Stomach (tissue), 9 donors: ENCODE measurements around the gene H19. TPM values are rescaled to one million over a fixed set of nuclear protein-coding genes. Genes with fewer than 3 reads are reported as not detected.

Experiments used
- DNase-seq, 2 donors: peaks; one replicate each; pipeline versions ENCODE4 v3.0.0 to v3.0.0-alpha.2; 2013 to 2019
- H3K27ac ChIP-seq, 5 donors: fragments of 200-600 bp in 4 of 5; sonication (generic) in 4 of 5; one replicate each; pipeline ENCODE4 v1.5.1; 2013 to 2019; ENCODE audit warnings: mild to moderate bottlenecking in 1 of 5, moderate library complexity in 1 of 5
- H3K27me3 ChIP-seq, 3 donors: fragments of 200-600 bp; sonication (generic); one replicate each; pipeline ENCODE4 v1.5.1; 2017 to 2019; ENCODE audit warnings: mixed run types in 1 of 3
- H3K36me3 ChIP-seq, 4 donors: fragments of 200-600 bp; sonication (generic); 1 replicate in 3 of 4; 2 replicates in 1 of 4; pipeline ENCODE4 v1.5.1; 2016 to 2019
- H3K4me1 ChIP-seq, 4 donors: fragments of 200-600 bp; sonication (generic); one replicate each; pipeline ENCODE4 v1.5.1; 2016 to 2019
- H3K4me3 ChIP-seq, 4 donors: fragments of 200-600 bp; sonication (generic) in 3 of 4; one replicate each; pipeline ENCODE4 v1.5.1; 2016 to 2019; ENCODE audit warnings: mild to moderate bottlenecking in 1 of 4
- H3K9me3 ChIP-seq, 4 donors: fragments of 200-600 bp; sonication (generic); one replicate each; pipeline ENCODE4 v1.5.1; 2016 to 2019
- EP300 ChIP-seq: sonication (generic); formaldehyde crosslinking; IDR thresholded peaks from one replicate; pipeline ENCODE4 v1.6.1; 2017; ENCODE audit warnings: antibody characterized with exemption
- POLR2A ChIP-seq, 4 donors: fragments of 450-650 bp; IDR thresholded peaks; one replicate each; pipeline ENCODE4 v1.6.1; 2016; ENCODE audit warnings: antibody characterized with exemption in 4 of 4, control low read depth in 2 of 4, mild to moderate bottlenecking in 1 of 4, moderate library complexity in 1 of 4
- POLR2AphosphoS5 ChIP-seq, 3 donors: sonication (generic); formaldehyde crosslinking; IDR thresholded peaks; one replicate each; pipeline ENCODE4 v1.6.1; 2016; ENCODE audit warnings: antibody characterized with exemption in 3 of 3
- WGBS, 5 donors: extraction: QIAGEN DNeasy Blood & Tissue Kit in 3 of 5; methylation state at CpG; one replicate each; pipeline versions ENCODE4 v1.1.5 to v1.1.7; 2013 to 2018; 5-methylcytosine and 5-hydroxymethylcytosine counted together
- intact Hi-C: fragments of 100-400 bp; cut with DNase I; formaldehyde crosslinking; loops from one replicate; pipeline ENCODE4 v1.15.1; 2023; ENCODE audit warnings: low total_unique reads
- polyA plus RNA-seq, 3 donors: library from polyadenylated mRNA; stranded (reverse); fragments of 200-250 nt; gene quantifications; one replicate each; pipeline ENCODE4 v1.2.3, GENCODE V29; 2013
- total RNA-seq, 5 donors: library from RNA; depleted of rRNA; stranded (reverse); fragments of >200 nt; gene quantifications; one replicate each; pipeline versions ENCODE4 v1.1.0 to v1.2.3, GENCODE V29; 2014 to 2016
- TF ChIP-seq, protein P1 (sequence below), 7 experiments: fragments of 450-650 bp in 4 of 7; fragments of 200-600 bp in 3 of 7; sonication (generic) in 3 of 7; IDR thresholded peaks; one replicate each; pipeline ENCODE4 v1.5.1; 2016 to 2019; ENCODE audit warnings: antibody characterized with exemption in 7 of 7, control low read depth in 2 of 7, mild to moderate bottlenecking in 1 of 7
- donor health status: healthy with polysubstance abuse.
- donor health status: Bipolar disorder and iron deficiency.
- donor health status: healthy.

H19 gene
- total and polyA plus RNA-seq, 8 donors, result 33.3 to 2,215 (median 54.5) TPM

DNA sequence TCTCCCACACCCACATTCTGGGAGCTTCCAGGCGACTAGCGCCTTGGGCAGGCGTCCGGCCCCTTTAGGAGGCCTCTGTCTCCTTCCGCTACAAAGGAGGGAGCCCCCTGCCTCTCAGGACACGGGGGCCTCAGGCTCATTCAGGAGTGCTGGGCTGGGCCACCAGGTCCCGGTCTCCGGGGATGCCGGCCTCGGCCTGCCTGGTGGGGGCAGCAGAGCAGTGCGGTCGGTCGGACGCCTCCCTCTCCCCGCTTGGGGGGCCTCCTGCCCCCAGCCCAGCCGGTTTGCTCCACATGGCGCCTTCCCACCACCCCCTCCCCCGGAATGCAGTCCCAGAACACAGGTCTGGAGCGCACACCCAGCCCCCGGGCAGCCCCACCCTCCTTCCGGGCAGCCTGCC is 28.6 kb downstream of the H19 start:
- WGBS, 5 donors, result no CpG with 5 or more reads among the region's 21 CpGs
- Histone ChIP-seq H3K36me3 (no peaks in the 10 kb centered on the region), H3K27ac (no peak overlapping the region), H3K27me3 (no peaks in the 10 kb centered on the region), H3K9me3 (no peaks in the 10 kb centered on the region), H3K4me1 (no peaks in the 10 kb centered on the region), H3K4me3 (no peak overlapping the region)
- DNase-seq, result no peak
- TF ChIP-seq EP300 (no peak), POLR2A (IDR thresholded peaks at IDR 0.05) (no peak), POLR2AphosphoS5 (IDR thresholded peaks at IDR 0.05) (no peak)
- TF ChIP-seq, protein P1, sequence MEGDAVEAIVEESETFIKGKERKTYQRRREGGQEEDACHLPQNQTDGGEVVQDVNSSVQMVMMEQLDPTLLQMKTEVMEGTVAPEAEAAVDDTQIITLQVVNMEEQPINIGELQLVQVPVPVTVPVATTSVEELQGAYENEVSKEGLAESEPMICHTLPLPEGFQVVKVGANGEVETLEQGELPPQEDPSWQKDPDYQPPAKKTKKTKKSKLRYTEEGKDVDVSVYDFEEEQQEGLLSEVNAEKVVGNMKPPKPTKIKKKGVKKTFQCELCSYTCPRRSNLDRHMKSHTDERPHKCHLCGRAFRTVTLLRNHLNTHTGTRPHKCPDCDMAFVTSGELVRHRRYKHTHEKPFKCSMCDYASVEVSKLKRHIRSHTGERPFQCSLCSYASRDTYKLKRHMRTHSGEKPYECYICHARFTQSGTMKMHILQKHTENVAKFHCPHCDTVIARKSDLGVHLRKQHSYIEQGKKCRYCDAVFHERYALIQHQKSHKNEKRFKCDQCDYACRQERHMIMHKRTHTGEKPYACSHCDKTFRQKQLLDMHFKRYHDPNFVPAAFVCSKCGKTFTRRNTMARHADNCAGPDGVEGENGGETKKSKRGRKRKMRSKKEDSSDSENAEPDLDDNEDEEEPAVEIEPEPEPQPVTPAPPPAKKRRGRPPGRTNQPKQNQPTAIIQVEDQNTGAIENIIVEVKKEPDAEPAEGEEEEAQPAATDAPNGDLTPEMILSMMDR (IDR thresholded peaks at IDR 0.05), result no peak
- intact Hi-C loops, result no loop called here

DNA sequence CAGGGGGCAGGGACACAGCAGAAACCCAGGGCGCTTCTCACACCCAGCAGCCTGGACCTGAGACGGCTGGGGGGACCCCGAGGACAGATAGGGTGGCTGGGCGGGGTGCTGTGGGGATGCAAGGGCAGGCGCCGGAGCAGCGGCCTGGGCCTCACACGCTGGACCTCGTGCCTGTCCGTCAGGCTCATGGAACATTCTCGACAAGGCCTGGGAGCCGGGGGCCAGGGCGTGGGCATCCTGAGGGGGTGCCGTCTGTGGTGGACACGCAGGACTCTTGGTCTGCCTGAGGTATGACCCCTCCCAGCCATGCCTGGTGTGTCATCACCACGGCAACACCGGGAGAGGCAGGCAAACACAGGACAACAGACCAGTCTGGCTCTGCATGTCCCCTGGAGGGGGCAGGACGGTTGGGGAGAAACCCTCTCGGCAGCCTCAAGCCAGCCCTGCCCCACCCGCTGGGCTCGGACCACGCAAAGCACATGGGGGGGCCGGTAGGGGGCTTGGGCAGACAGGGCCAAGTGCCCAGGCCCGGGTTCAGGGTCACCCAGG is 29.1 kb downstream of the H19 start:
- whole genome bisulfite sequencing, 5 donors, result no CpG with 5 or more reads among the region's 24 CpGs
- H3K9me3 ChIP-seq, result no peaks in the 10 kb centered on the region
- no peak for TF ChIP-seq POLR2AphosphoS5 (IDR thresholded peaks at IDR 0.05)
- TF ChIP-seq, protein P1 (IDR thresholded peaks at IDR 0.05), result no peak
- no peak for TF ChIP-seq POLR2A (IDR thresholded peaks at IDR 0.05)
- TF ChIP-seq EP300, result no peak
- H3K27me3 ChIP-seq, result no peaks in the 10 kb centered on the region
- H3K27ac ChIP-seq, result no peak overlapping the region
- no peaks in the 10 kb centered on the region for H3K4me1 ChIP-seq
- H3K4me3 ChIP-seq, result no peak overlapping the region
- intact Hi-C loops, result no loop called here
- H3K36me3 ChIP-seq, result no peaks in the 10 kb centered on the region
- no peak for DNase-seq

DNA sequence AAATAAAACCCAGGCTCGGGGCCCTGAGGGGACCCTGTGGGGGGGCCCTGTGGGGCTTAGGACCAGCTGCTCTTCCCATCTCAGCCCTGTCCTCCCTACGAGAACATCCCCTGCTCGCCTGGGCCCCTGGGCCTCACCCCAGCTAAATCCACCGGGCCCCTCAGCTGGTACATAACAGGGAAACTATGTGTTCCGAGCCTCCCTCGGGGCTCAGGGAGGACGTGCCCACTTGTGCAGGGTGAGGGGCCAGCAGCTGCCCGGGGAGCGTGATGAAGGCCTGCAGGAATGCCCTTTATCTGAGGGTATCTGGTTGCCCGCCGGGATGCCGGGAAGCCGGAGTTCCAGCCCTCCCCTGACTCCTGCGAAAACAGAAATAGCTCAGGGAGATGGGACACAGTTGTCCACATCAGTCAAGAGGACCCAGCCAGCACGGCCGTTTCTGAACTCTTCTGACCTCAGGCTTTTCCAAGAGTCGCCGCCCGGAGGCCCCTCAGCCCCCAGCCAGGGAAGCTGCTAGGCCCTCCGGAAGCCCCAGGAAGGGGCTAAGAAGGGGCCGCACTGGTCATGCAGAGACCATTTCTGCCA is 29.9 kb downstream of the H19 start:
- TF ChIP-seq, protein P1 (IDR thresholded peaks at IDR 0.05), result no peak
- no peak for TF ChIP-seq EP300
- no peak for TF ChIP-seq POLR2A (IDR thresholded peaks at IDR 0.05)
- TF ChIP-seq POLR2AphosphoS5 (IDR thresholded peaks at IDR 0.05), result no peak
- intact Hi-C loops, result no loop called here
- DNase-seq, result no peak
- Histone ChIP-seq H3K27ac (no peak overlapping the region), H3K27me3 (no peaks in the 10 kb centered on the region), H3K36me3 (no peaks in the 10 kb centered on the region), H3K4me1 (no peaks in the 10 kb centered on the region), H3K4me3 (no peak overlapping the region), H3K9me3 (no peaks in the 10 kb centered on the region)
- 60% methylated on average over 1 of the region's 21 CpGs; no CpG with 5 or more reads in 4 of the 5 donors for WGBS, 5 donors

DNA sequence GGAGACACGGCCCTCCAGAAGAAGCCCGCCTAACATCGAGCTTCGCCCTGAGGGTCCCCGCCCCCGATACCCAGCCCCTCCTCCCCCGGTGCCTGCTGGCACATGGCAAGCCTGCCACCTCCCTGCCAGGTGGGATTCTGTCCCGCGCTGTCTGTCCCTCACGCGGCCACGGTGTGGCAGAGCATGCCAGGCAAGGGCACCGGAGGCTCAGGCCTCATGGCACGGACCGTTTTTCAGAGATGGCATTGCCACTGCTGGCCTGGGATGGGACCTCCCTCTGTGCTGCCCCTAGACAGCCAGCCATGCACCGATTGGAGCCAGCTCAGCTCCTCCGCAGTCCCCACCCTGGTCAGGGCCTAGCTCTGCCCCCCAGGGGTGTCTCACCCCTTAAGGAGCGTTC is 31.1 kb downstream of the H19 start:
- DNase-seq, result no peak

More for the DNA sequence above, 31.1 kb downstream of the H19 start:
- Histone ChIP-seq H3K4me3 (no peak overlapping the region), H3K27ac (no peak overlapping the region), H3K27me3 (no peaks in the 10 kb centered on the region), H3K36me3 (no peaks in the 10 kb centered on the region), H3K9me3 (no peaks in the 10 kb centered on the region), H3K4me1 (no peaks in the 10 kb centered on the region)
- TF ChIP-seq POLR2A (IDR thresholded peaks at IDR 0.05) (no peak), EP300 (no peak), POLR2AphosphoS5 (IDR thresholded peaks at IDR 0.05) (no peak)
- TF ChIP-seq, protein P1 (IDR thresholded peaks at IDR 0.05), result no peak
- 66 to 90% methylated on average over 4 to 8 of the region's 18 CpGs; no CpG with 5 or more reads in 3 of the 5 donors for WGBS, 5 donors
- intact Hi-C loops, result no loop called here
